DND-41 (cell line): ENCODE results near the gene RBMS1.

Source experiments
- EZH2 ChIP-seq: IDR thresholded peaks from 3 replicates; pipeline ENCODE4 v1.6.1; 2012; ENCODE audit warnings: borderline replicate concordance, low read depth, mild to moderate bottlenecking, moderate library complexity, low read length, inconsistent platforms; ENCODE audit not compliant: severe bottlenecking
- TF ChIP-seq, protein P1 (sequence below): IDR thresholded peaks from 2 replicates; pipeline ENCODE4 v1.5.1; 2012; ENCODE audit warnings: borderline replicate concordance, low read length, moderate library complexity, mild to moderate bottlenecking; ENCODE audit not compliant: poor library complexity, severe bottlenecking; ENCODE audit errors: extremely low read depth

DNA sequence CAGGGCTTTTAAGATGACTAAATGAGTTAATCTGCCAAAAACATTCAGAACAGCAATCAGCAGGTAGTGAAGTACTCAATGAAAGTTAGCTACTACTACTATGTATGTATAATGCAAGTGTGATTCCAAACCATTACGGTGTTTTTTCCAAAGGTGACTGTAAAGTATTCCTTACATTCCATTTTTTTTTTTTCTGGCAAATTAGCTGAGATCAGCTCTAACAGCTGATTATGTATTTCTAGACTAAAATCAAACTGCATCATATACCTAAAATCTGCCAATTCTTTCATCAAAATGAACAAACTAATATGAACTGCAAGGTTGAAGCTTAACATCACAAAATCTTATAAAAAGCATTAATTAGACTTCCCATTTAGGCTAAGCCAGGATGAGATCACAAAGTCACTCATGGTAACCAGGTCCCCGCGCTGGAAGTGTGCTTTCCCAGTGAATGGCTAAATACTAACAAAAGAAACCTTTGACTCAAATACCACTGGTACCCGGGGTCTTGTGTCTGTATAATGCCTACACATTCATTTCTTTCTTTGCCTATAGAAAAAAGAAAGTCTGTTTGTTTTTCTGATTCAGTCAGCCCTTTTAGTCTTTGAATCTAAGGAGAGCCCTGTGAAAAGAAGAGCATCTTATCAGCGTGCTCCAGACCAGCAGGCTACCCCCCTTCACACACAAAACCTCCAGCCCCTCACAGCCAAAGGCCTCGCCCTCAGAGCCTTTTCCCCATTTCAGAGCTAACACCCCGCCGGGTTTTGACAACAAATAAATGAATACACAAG, 88.3 kb downstream of the RBMS1 start:
- TF ChIP-seq, protein P1, sequence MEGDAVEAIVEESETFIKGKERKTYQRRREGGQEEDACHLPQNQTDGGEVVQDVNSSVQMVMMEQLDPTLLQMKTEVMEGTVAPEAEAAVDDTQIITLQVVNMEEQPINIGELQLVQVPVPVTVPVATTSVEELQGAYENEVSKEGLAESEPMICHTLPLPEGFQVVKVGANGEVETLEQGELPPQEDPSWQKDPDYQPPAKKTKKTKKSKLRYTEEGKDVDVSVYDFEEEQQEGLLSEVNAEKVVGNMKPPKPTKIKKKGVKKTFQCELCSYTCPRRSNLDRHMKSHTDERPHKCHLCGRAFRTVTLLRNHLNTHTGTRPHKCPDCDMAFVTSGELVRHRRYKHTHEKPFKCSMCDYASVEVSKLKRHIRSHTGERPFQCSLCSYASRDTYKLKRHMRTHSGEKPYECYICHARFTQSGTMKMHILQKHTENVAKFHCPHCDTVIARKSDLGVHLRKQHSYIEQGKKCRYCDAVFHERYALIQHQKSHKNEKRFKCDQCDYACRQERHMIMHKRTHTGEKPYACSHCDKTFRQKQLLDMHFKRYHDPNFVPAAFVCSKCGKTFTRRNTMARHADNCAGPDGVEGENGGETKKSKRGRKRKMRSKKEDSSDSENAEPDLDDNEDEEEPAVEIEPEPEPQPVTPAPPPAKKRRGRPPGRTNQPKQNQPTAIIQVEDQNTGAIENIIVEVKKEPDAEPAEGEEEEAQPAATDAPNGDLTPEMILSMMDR = no peak
- TF ChIP-seq EZH2 = no peak
